ENCODE results near the gene ZBED5. TPM values are rescaled to one million over a fixed set of nuclear protein-coding genes. Genes with fewer than 3 reads are reported as not detected.

The ZBED5 gene
- total RNA-seq, 1 donor from 2014 or later: 83.4 TPM

DNA sequence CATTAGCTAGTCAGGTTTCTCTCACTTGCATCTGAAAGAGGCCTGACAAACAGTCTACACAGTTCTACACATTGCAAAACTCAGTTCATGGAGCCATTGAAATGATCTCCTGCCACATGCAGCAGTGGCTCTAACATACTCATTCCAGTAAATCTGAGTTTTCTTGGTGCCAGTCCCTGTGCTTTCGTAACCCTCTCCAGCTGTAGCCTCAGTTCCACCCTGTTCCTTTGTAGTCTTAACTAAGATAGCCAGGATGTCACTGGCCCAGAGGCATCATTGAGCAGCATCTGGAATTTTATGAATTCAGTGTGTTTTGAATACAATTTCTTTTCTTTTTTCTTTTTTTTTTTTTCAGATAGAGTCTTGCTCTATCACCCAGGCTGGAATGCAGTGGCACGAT lies 37.4 kb upstream of the ZBED5 start:
- H3K4me1 Mint-ChIP-seq (ENCODE audit: low read depth, unreplicated experiment): peaks cover 20% of the 10 kb centered on the region
- TF ChIP-seq CTCF (IDR thresholded peaks at IDR 0.05; ENCODE audit: partially characterized antibody, unreplicated experiment): no peak
- peaks cover 6% of the 10 kb centered on the region for H3K9me3 Mint-ChIP-seq (ENCODE audit: unreplicated experiment)
- no peaks in the 10 kb centered on the region for H3K36me3 Mint-ChIP-seq (ENCODE audit: unreplicated experiment)
- H3K27me3 Mint-ChIP-seq (ENCODE audit: unreplicated experiment): peaks cover 3% of the 10 kb centered on the region
- no peak overlapping the region for H3K27ac Mint-ChIP-seq (ENCODE audit: unreplicated experiment)
- no peak for DNase-seq
- H3K4me3 Mint-ChIP-seq (ENCODE audit: unreplicated experiment): no peak overlapping the region

DNA sequence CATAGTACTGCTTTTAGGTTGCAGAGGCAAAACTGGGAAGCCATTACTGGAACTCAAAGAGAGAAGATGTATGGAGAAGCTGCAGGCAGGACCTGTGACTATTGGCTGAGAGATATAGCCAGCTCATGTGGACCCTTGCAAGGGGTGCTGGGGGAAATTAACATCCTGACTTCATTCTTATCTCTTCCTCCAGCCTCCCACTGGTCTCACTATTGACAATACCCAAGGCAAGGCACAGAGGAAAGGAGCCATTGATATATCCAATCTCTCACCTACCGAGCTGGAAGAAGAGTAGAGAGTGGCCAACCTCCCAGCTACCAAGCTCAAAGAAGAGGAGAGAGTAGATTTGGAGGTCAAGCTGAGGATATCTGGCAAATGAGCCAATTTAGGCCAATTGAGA lies 36.8 kb upstream of the ZBED5 start:
- Mint-ChIP-seq H3K27ac (ENCODE audit: unreplicated experiment) (no peak overlapping the region), H3K36me3 (ENCODE audit: unreplicated experiment) (peaks cover 4% of the 10 kb centered on the region), H3K4me3 (ENCODE audit: unreplicated experiment) (no peak overlapping the region), H3K27me3 (ENCODE audit: unreplicated experiment) (peaks cover 2% of the 10 kb centered on the region), H3K9me3 (ENCODE audit: unreplicated experiment) (peaks cover 6% of the 10 kb centered on the region), H3K4me1 (ENCODE audit: low read depth, unreplicated experiment) (peaks cover 18% of the 10 kb centered on the region)
- no peak for TF ChIP-seq CTCF (IDR thresholded peaks at IDR 0.05; ENCODE audit: partially characterized antibody, unreplicated experiment)
- no peak for DNase-seq

DNA sequence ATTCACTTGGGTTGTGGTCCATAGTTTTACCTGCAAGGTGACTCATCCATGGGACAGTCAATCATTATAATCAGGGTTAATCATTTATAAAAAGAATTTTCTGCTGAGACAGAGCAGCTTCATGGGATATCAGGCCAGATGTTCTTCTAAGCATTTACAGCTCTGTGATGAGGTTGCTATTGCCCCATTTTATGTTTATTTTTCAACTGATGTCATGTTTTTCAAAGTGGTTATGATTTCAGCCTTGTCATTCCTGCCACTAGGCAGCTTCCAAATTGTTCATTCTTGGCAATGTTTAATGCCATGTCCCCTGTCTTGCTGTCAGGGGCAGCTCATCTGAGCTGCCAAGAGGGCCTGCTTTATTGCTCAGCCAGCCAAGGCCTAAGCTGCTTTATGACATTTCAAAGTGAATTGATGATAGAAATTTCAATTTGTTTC lies 35.9 kb upstream of the ZBED5 start:
- Mint-ChIP-seq H3K27ac (ENCODE audit: unreplicated experiment) (no peak overlapping the region), H3K36me3 (ENCODE audit: unreplicated experiment) (peaks cover 4% of the 10 kb centered on the region), H3K4me3 (ENCODE audit: unreplicated experiment) (no peak overlapping the region), H3K9me3 (ENCODE audit: unreplicated experiment) (peaks cover 4% of the 10 kb centered on the region), H3K4me1 (ENCODE audit: low read depth, unreplicated experiment) (peaks cover 10% of the 10 kb centered on the region), H3K27me3 (ENCODE audit: unreplicated experiment) (peaks cover 2% of the 10 kb centered on the region)
- no peak for TF ChIP-seq CTCF (IDR thresholded peaks at IDR 0.05; ENCODE audit: partially characterized antibody, unreplicated experiment)
- DNase-seq: no peak

- no peaks in the 10 kb centered on the region for H3K4me1 Mint-ChIP-seq (ENCODE audit: low read depth, unreplicated experiment)
Observed at GRCh38 chr11:10892250-10892649, 34.4 kb upstream of the ZBED5 start.

More at GRCh38 chr11:10892250-10892649, 34.4 kb upstream of the ZBED5 start:
- DNase-seq: no peak
- no peaks in the 10 kb centered on the region for H3K9me3 Mint-ChIP-seq (ENCODE audit: unreplicated experiment)
- no peak for TF ChIP-seq CTCF (IDR thresholded peaks at IDR 0.05; ENCODE audit: partially characterized antibody, unreplicated experiment)
- H3K36me3 Mint-ChIP-seq (ENCODE audit: unreplicated experiment): peaks cover 4% of the 10 kb centered on the region
- no peaks in the 10 kb centered on the region for H3K27me3 Mint-ChIP-seq (ENCODE audit: unreplicated experiment)
- H3K27ac Mint-ChIP-seq (ENCODE audit: unreplicated experiment): no peak overlapping the region
- no peak overlapping the region for H3K4me3 Mint-ChIP-seq (ENCODE audit: unreplicated experiment)
